Measurements from ENCODE around the gene GRIK4.

- no peak for TF ChIP-seq CTCF (IDR thresholded peaks at IDR 0.05; ENCODE audit: low read depth, low read length, missing input control)
- no peak for TF ChIP-seq MAX (IDR thresholded peaks at IDR 0.05)
- TF ChIP-seq SP1 (IDR thresholded peaks at IDR 0.05): no peak
- no peak for TF ChIP-seq RAD21 (IDR thresholded peaks at IDR 0.05)
Observed at GRCh38 chr11:120712881-120713280, 201.3 kb downstream of the GRIK4 start.

Data from liver (tissue), 3 donors.